Activated T-helper 1 cell treated with anti-CD3 and anti-CD28 coated beads, Interleukin-12 subunit alpha, Interleukin-12 subunit beta, Interleukin-2, Interleukin-4 antibody, amounts not matched to agents 30 ng/mL and 10 ng/mL and 1 ng/mL, durations not matched to agents 14 hours and 24 hours and 36 hours (primary cell): ENCODE measurements around the gene STAP2. TPM values are rescaled to one million over a fixed set of nuclear protein-coding genes. Genes with fewer than 3 reads are reported as not detected.

Experiments used
- DNase-seq: peaks from one replicate; pipeline ENCODE4 v3.0.0; 2021; ENCODE audit warnings: low spot score
- H3K27ac Mint-ChIP-seq: one replicate; pipeline ENCODE4 v1.8.0; 2021; ENCODE audit warnings: mild to moderate bottlenecking, mixed read lengths
- H3K27me3 Mint-ChIP-seq: one replicate; pipeline ENCODE4 v1.8.0; 2022; ENCODE audit warnings: mild to moderate bottlenecking, moderate library complexity, mixed read lengths; ENCODE audit not compliant: insufficient read depth
- H3K36me3 Mint-ChIP-seq: one replicate; pipeline ENCODE4 v1.8.0; 2021; ENCODE audit warnings: low read depth, mixed read lengths
- H3K4me1 Mint-ChIP-seq: one replicate; pipeline ENCODE4 v1.8.0; 2021; ENCODE audit warnings: low read depth, mixed read lengths
- H3K4me3 Mint-ChIP-seq: one replicate; pipeline ENCODE4 v1.8.0; 2021; ENCODE audit warnings: mild to moderate bottlenecking, moderate library complexity, mixed read lengths
- H3K9me3 Mint-ChIP-seq: one replicate; pipeline ENCODE4 v1.8.0; 2021; ENCODE audit warnings: mixed read lengths
- intact Hi-C: fragments of 100-400 bp; cut with micrococcal nuclease; formaldehyde crosslinking; loops from one replicate; pipeline ENCODE4 v1.15.1; 2024
- total RNA-seq: library from RNA; stranded (reverse); gene quantifications from 2 replicates; pipeline ENCODE4 v1.2.3, GENCODE V29; 2022

The STAP2 gene, protein sequence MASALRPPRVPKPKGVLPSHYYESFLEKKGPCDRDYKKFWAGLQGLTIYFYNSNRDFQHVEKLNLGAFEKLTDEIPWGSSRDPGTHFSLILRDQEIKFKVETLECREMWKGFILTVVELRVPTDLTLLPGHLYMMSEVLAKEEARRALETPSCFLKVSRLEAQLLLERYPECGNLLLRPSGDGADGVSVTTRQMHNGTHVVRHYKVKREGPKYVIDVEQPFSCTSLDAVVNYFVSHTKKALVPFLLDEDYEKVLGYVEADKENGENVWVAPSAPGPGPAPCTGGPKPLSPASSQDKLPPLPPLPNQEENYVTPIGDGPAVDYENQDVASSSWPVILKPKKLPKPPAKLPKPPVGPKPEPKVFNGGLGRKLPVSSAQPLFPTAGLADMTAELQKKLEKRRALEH
- 12.9 and 15.0 TPM in 2 replicates for total RNA-seq

DNA sequence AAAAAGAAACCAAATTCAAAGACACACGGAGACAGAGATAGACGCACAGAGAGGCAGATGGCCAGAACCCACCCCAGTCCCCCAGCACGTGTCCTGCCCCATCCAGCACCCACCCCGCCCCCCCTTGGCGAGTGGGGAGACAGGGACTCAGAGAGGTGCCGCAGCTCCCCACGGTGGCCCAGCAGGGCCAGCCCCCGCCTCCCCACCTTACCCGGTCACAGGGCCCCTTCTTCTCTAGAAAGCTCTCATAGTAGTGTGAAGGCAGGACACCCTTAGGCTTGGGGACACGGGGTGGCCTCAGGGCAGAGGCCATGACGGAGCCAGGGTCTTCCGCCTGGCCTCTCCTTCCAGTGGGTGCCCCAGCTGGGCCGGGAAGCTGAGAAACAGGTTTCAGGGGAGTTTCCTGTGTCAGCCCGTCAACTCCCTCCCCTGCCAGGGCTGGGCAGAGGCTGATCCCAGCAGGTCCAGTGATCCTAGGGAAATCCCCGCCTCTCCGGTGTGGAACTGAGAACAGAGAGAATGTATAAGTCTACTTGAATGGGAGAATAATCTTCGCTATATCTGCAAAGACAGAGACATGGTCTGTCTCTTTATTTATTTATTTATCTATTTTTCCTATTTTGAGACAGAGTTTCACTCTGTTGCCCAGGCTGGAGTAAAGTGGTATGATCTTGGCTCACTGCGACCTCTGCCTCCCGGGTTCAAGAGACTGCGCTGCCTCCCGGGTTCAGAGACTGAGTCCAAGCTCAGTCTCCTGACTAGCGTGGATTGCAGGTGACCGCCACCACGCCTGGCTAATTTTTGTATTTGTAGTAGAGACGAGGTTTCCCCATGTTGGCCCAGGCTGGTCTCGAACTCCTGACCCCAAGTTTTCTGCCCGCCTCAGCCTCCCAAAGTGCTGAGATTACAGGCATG, at the start of gene STAP2:
TSS of gene STAP2 (minus strand) at position 387 of the 915 bp plus-strand sequence. CDS start at position 313, 74 bp downstream.
- Mint-ChIP-seq H3K9me3 (peaks cover 13% of the 10 kb centered on the region), H3K27me3 (no peaks in the 10 kb centered on the region), H3K36me3 (peaks cover 14% of the 10 kb centered on the region), H3K4me3 (peak within 1 kb of the TSS; percentile 81), H3K27ac (peak within 1 kb of the TSS; percentile 89), H3K4me1 (peaks cover 29% of the 10 kb centered on the region)
- DNase-seq, result no peak
- intact Hi-C loops, result loop anchor here (1.0 kb wide), 1 partner anchor 71 kb away; no protein-coding TSS in a partner anchor

DNA sequence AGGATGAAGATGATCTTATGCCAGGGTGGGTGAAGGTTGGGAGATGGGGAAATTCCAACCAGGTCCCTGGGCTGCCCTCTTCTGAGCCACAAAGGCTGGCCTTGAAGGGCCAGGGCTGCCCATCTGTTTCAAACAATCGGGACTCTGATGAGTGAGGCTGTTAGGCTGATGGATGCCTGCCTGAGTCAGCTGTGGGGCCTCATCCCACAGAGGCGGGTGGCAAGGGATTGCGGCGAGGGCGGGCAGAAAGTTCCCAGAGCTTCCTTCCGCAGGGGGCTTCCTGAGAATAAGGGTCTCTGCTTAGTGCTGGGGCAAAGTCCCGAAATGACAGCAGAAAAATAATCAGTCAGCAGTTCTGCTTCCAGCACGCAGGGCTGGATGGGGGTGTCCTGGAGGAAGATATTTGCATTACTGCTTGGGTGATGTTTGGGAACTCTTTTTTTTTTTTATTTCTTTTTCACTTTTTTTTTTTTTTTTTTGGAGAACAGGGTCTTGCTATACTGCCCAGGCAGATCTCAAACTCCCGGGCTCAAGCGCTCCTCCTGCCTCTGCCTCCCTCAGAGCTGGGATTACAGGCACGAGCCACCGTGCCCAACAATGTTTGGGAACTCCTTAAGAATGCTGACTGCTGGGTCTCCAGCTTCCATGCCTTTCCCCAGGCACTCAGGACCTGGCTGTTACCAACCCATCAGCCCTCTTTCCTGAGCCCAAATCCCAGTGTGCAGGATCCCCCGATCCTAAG, 47.6 kb upstream of the STAP2 start:
- peaks cover 12% of the 10 kb centered on the region for H3K36me3 Mint-ChIP-seq
- H3K27ac Mint-ChIP-seq, result no peak overlapping the region
- peaks cover 13% of the 10 kb centered on the region for H3K4me1 Mint-ChIP-seq
- H3K4me3 Mint-ChIP-seq, result no peak overlapping the region
- no peak for DNase-seq
- no peaks in the 10 kb centered on the region for H3K9me3 Mint-ChIP-seq
- intact Hi-C loops, result no loop called here
- H3K27me3 Mint-ChIP-seq, result no peaks in the 10 kb centered on the region

DNA sequence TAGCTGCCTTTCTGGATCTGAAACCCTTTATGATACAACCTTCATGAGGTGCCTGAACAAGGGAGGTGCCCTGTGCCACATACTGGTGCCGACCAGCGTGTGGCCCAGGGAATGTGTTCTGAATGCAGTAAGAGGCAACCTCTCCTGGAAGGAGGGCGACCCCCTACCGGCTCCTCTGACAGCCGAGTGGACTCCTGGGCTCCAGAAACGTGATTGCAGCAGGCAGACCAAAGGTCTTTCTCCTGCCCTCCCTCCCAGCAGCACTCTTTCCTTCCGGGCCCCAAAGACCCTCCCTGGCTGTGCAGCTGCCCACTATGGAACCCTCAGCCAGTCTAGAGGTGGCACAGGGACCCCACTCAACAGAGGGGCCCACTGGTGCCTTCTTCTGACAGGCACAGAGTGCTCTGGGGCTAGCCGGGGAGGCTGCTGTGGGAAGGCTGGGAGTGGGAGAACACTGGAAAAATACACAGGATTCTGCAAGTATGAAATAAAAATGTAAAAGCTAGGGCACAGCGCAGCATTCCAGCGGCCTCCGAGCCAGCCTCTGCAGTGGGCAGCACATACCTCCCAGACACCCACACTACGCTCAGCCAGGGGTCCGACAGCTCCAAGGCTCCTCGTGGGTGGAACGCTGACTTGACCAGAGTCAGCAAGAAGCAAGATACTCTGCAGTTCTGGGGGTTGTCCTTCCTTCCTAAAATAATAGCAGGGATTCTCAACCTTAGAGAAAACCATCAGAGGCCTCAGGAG, 46.8 kb upstream of the STAP2 start:
- Mint-ChIP-seq H3K4me3 (no peak overlapping the region), H3K9me3 (no peaks in the 10 kb centered on the region), H3K27me3 (no peaks in the 10 kb centered on the region), H3K27ac (no peak overlapping the region), H3K4me1 (peaks cover 15% of the 10 kb centered on the region), H3K36me3 (peaks cover 12% of the 10 kb centered on the region)
- intact Hi-C loops, result no loop called here
- DNase-seq, result no peak

DNA sequence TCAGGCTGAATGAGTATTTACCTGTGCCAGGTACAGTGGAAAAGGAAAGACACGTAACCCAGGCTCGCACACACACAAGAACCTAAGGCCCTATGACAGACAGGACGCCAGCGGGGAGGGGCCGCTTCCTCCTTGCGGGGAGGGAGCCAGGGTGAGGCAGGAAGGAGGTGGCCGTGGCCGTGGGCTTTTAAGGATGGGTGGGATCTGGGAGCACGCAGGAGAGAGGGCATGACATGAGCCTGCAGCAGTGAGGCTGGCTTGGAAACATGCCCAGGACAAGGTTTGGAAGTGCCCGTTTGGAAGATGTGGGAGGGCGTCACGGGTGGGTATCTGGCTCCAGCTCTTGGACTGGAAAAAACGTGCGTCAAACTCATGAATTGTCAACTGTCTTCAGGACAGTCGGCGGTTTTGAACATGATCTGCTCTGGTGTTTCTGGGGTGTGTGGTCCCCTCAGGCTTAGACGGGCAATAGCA, 41.7 kb upstream of the STAP2 start:
- intact Hi-C loops, result no loop called here
- no peaks in the 10 kb centered on the region for H3K9me3 Mint-ChIP-seq
- peak overlapping the region; percentile 78 for H3K4me3 Mint-ChIP-seq
- peak overlapping the region; percentile 83 for H3K27ac Mint-ChIP-seq
- H3K27me3 Mint-ChIP-seq, result no peaks in the 10 kb centered on the region
- peaks cover 3% of the 10 kb centered on the region for H3K36me3 Mint-ChIP-seq
- DNase-seq, result peak; percentile 35
- peaks cover 48% of the 10 kb centered on the region for H3K4me1 Mint-ChIP-seq

DNA sequence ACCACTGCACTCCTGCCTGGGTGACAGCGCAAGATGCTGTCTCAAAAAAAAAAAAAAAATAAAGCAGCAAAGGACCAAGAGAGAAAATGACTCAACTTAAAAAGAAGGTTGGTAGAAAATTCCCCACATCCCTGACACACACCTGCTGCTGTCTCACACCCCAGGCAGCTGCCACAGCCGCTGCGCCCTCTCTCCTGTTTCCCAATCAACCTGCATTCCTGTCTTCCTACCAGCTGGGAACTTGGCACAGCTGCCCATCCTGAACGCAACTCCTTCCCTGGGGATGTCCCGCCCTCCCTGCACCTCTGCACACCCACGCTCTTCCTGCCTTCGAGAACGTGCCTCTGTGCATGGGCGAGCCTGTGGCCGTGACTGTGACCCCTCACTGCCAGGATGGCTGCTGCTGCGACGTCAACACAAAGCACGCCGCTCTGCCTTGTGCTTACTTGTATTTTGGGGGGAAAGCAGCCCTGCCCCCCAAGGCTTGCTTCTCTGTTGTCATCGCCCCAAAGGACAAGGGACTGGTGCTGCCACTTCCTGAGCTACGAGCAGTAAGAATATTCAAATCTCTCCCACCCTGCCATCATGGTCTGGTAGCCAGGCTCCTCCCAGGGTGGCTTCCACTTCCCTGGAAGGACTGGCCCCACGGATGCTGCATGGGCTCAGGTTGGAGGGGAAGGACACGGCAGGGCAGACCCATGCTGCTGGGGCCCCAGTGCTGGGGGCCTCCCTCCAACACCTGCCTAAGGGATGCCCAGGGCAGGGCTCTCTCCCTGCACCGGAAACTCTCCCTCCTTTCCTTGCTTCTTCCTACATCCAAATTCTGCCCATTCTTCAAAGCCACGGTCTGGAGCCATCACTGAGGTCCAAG, 41.0 kb upstream of the STAP2 start:
- peaks cover 3% of the 10 kb centered on the region for H3K36me3 Mint-ChIP-seq
- no peak for DNase-seq
- H3K27me3 Mint-ChIP-seq, result no peaks in the 10 kb centered on the region
- H3K4me1 Mint-ChIP-seq, result peaks cover 49% of the 10 kb centered on the region
- intact Hi-C loops, result loop anchor here (1.0 kb wide), 2 partner anchors 10 to 21 kb away; partner anchors contain the start of gene SH3GL1
- peak overlapping the region; percentile 78 for H3K4me3 Mint-ChIP-seq
- no peaks in the 10 kb centered on the region for H3K9me3 Mint-ChIP-seq
- peak overlapping the region; percentile 83 for H3K27ac Mint-ChIP-seq

DNA sequence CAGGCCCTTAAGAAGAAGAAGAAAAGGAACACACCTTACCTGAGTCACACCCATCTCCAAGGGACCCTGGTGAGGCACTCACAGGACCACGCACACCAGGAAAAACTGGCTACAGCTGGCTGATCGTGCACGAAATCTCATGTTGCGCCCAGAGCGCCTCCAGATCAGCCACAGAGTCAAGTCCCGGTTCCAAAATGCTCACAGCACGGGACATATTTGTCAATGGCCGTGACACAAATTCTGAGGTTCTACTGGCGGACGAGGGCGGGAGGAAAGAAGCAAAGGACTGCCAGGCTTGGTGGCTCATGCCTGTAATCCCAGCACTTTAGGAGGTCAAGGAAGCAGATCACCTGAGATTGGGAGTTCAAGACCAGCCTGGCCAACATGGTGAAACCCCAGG, 40.3 kb upstream of the STAP2 start:
- peaks cover 52% of the 10 kb centered on the region for H3K4me1 Mint-ChIP-seq
- no peaks in the 10 kb centered on the region for H3K27me3 Mint-ChIP-seq
- peak overlapping the region; percentile 26 for H3K4me3 Mint-ChIP-seq
- H3K9me3 Mint-ChIP-seq, result no peaks in the 10 kb centered on the region
- DNase-seq, result no peak
- H3K36me3 Mint-ChIP-seq, result peaks cover 3% of the 10 kb centered on the region
- intact Hi-C loops, result loop anchor here (1.0 kb wide), 2 partner anchors 10 to 21 kb away; partner anchors contain the start of gene SH3GL1
- H3K27ac Mint-ChIP-seq, result peak overlapping the region; percentile 83

DNA sequence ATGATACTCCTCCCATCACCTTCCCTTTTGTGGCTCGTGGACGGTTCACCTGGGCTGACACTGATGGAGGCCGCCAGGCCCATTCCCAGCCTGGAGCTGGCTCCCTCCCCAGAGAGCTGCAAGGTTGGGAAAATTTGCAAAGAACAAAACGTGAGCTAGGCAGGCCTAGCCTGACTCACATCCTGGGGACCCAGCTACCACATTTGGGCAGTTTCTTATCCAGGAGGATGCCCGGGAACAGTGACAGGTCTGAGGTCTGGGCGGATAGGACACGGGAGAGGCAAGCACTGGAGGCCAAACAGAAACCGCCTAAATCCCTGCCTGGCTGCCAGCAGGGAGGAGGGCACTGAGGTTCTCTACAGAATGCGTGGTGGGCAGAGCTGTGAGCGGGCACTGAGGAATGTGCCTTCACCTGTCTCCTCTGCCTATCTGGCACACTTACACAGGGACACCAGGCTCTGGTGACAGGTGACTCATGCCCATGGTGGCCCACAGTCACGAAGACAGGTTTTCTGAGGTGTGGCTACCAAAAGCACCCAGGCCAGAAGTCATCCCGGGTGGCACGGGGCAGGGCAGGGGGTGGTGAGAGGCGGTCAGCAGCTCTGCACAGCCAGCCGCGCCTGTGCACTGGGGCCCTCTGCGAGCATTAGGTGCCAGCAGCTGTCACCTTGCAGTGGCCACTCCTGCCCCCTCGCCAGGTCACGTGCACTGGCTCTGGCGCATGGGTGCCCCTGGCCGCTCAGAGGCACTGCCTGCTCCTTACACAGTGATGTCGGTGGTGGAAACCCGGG, 38.6 kb upstream of the STAP2 start:
- Mint-ChIP-seq H3K9me3 (no peaks in the 10 kb centered on the region), H3K27ac (no peak overlapping the region), H3K27me3 (no peaks in the 10 kb centered on the region), H3K4me3 (no peak overlapping the region), H3K4me1 (peaks cover 56% of the 10 kb centered on the region), H3K36me3 (no peaks in the 10 kb centered on the region)
- no peak for DNase-seq
- intact Hi-C loops, result no loop called here

DNA sequence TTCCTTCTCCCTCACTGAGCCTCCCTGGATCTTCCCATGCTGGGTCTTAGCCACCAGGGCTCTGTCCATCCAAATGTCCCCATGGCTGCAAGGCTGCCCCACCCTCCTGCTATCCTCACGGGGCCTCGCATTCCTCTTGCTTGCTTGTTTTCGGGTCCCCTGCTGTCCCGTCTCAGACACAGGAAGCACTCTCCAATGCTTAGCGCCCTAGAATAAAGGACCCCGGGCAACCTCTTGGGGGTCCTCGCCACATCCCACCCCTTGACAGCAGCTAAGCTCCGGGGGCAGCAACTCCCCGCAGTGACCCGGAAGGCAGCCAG, 38.0 kb upstream of the STAP2 start:
- intact Hi-C loops, result no loop called here
- H3K9me3 Mint-ChIP-seq, result no peaks in the 10 kb centered on the region
- no peaks in the 10 kb centered on the region for H3K27me3 Mint-ChIP-seq
- no peak for DNase-seq
- peak overlapping the region; percentile 75 for H3K27ac Mint-ChIP-seq
- no peaks in the 10 kb centered on the region for H3K36me3 Mint-ChIP-seq
- H3K4me3 Mint-ChIP-seq, result no peak overlapping the region
- peaks cover 62% of the 10 kb centered on the region for H3K4me1 Mint-ChIP-seq

DNA sequence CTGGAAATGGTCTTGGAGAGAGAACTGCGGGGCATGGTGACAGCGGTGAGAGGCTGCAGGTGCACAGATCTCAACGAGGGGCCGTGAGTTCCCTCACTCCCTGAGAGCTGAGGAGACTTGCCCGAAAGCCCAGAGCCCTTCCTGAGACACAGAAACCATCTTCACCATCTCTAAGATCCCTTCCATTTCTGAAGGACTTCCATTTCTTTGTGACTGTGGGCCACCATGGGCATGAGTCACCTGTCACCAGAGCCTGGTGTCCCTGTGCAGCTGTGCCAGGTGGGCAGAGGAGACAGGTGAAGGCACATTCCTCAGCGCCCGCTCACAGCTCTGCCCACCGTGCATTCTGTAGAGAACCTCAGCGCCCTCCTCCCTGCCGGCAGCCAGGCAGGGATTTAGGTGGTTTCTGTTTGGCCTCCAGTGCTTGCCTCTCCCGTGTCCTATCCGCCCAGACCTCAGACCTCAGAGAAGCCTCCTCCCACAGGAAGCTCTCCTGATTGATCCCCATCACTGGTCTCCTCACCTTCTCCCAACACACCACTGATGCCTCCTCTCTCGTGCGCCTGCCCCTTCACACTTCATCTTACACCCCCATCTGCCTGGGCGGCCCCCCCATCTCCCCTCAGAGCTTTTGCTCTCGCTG, 37.5 kb upstream of the STAP2 start:
- H3K4me3 Mint-ChIP-seq, result no peak overlapping the region
- H3K27ac Mint-ChIP-seq, result peak overlapping the region; percentile 75
- intact Hi-C loops, result no loop called here
- no peak for DNase-seq
- H3K9me3 Mint-ChIP-seq, result no peaks in the 10 kb centered on the region
- H3K4me1 Mint-ChIP-seq, result peaks cover 65% of the 10 kb centered on the region
- H3K36me3 Mint-ChIP-seq, result no peaks in the 10 kb centered on the region
- H3K27me3 Mint-ChIP-seq, result no peaks in the 10 kb centered on the region

DNA sequence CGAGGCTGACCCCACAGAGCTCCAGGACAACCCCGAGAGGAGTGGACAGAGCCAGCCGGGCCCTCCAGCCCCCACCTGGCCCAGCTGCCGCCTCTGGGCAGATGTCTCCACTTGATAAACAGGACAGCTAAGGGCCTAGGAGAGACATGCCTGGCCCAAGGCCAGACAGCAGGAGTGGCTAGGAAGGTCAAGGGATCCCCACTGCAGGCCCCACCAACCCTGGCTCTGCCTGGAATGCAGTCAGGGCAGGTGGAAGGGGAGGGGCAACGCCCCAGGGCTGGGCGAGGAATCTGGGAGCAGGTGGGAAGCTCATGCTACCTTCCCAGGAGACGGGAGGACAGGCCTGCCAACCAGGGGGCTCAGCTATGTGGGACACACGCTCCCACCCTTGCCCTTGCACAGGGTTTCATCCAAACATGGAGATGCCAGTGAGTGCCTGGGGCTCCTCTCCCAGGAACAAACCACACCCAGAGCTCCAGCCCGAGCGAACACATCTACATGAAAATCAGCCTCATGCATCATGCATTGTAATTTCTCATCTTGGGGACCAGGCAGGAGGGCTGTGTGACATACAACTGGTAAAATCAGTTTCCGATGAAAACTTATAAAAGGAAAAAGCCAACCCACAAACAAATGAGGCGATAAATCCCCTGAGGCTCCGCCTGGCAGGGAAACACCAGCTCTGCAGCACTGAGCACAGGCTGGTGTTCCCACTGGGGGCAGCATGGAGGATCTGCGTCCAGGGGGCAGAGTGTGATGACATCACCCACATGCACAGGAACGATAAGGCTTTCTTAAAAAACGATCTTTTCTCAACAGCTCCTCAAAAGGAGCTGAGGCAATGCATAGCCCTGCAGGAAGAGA, 36.8 kb upstream of the STAP2 start:
- no peak overlapping the region for H3K27ac Mint-ChIP-seq
- no peaks in the 10 kb centered on the region for H3K36me3 Mint-ChIP-seq
- intact Hi-C loops, result no loop called here
- no peak for DNase-seq
- H3K27me3 Mint-ChIP-seq, result no peaks in the 10 kb centered on the region
- H3K4me1 Mint-ChIP-seq, result peaks cover 65% of the 10 kb centered on the region
- H3K9me3 Mint-ChIP-seq, result no peaks in the 10 kb centered on the region
- H3K4me3 Mint-ChIP-seq, result no peak overlapping the region
